GM18520 (cell line): ENCODE data around the gene KDM6B.
"Not testable (repeated sequence)": the region's sequence is repeated elsewhere in the genome, so short reads cannot be mapped to it uniquely, and the experiment has no call there.

Experiments
- ATAC-seq: cut with Tn5 transposase; IDR thresholded peaks from one replicate; pipeline ENCODE4 v1.9.1; 2021; ENCODE audit not compliant: unreplicated experiment

KDM6B gene

GRCh38 chr17:7850701-7851437 is 16.9 kb downstream of the KDM6B start:
- ATAC-seq, result no peak

- peak; percentile 75 for ATAC-seq
Observed at GRCh38 chr17:7851438-7852261, 17.6 kb downstream of the KDM6B start.

GRCh38 chr17:7852262-7852670 is 18.2 kb downstream of the KDM6B start:
- ATAC-seq, result no peak

- no peak for ATAC-seq
Observed at GRCh38 chr17:7852919-7853690, 19.1 kb downstream of the KDM6B start.

- ATAC-seq, result no peak
Observed at GRCh38 chr17:7853691-7854038, 19.6 kb downstream of the KDM6B start.

- ATAC-seq, result no peak
Observed at GRCh38 chr17:7854078-7854777, 20.2 kb downstream of the KDM6B start.

GRCh38 chr17:7854851-7855659 is 21.0 kb downstream of the KDM6B start, which contains the start of gene TMEM88:
Gene TMEM88 (plus strand): TSS chr17:7855066. CDS start chr17:7855075, 9 bp downstream.
- ATAC-seq, result no peak

GRCh38 chr17:7855660-7856010 is 21.6 kb downstream of the KDM6B start:
- no peak for ATAC-seq

- ATAC-seq, result no peak
Observed at GRCh38 chr17:7856011-7856810, 22.2 kb downstream of the KDM6B start.

- peak; percentile 65 for ATAC-seq
Observed at GRCh38 chr17:7856811-7857712, 23.0 kb downstream of the KDM6B start, which contains the start of gene NAA38. Gene NAA38 (minus strand): TSS chr17:7857559. CDS start chr17:7857463, 96 bp downstream.

- ATAC-seq, result peak; percentile 25
Observed at GRCh38 chr17:7857713-7858521, 23.9 kb downstream of the KDM6B start, which contains the start of gene CYB5D1. Gene CYB5D1 (plus strand): TSS chr17:7858003. CDS start chr17:7858135, 132 bp downstream.

GRCh38 chr17:7858522-7858810 is 24.4 kb downstream of the KDM6B start:
- no peak for ATAC-seq

GRCh38 chr17:7859028-7859427 is 25.0 kb downstream of the KDM6B start:
- ATAC-seq, result no peak

GRCh38 chr17:7862692-7863437 is 28.8 kb downstream of the KDM6B start:
- no peak for ATAC-seq

GRCh38 chr17:7864384-7864783 is 30.4 kb downstream of the KDM6B start:
- not testable (repeated sequence) for ATAC-seq

GRCh38 chr17:7864995-7865650 is 31.1 kb downstream of the KDM6B start:
- no peak for ATAC-seq
